Vagina (tissue), 2 donors: Measurements from ENCODE around the gene ZNF37A. TPM values are rescaled to one million over a fixed set of nuclear protein-coding genes. Genes with fewer than 3 reads are reported as not detected.
"Not testable (repeated sequence)": the region's sequence is repeated elsewhere in the genome, so short reads cannot be mapped to it uniquely, and the experiment has no call there.

Source experiments
- DNase-seq, 2 donors: peaks; one replicate each; pipeline ENCODE4 v3.0.0-alpha.2; 2017; ENCODE audit errors: extremely low spot score in 2 of 2
- H3K27ac ChIP-seq: fragments of 200-600 bp; sonication (generic); one replicate; pipeline ENCODE4 v1.5.1; 2019
- H3K27me3 ChIP-seq: fragments of 200-600 bp; sonication (generic); one replicate; pipeline ENCODE4 v1.5.1; 2019
- H3K36me3 ChIP-seq, 2 donors: fragments of 200-600 bp; sonication (generic); one replicate each; pipeline ENCODE4 v1.5.1; 2017 to 2019
- H3K4me1 ChIP-seq: fragments of 200-600 bp; sonication (generic); one replicate; pipeline ENCODE4 v1.5.1; 2019
- H3K4me3 ChIP-seq, 2 donors: fragments of 200-600 bp; sonication (generic); 1 replicate in 1 of 2; 2 replicates in 1 of 2; pipeline ENCODE4 v1.5.1; 2016 to 2019
- H3K9me3 ChIP-seq: fragments of 200-600 bp; sonication (generic); one replicate; pipeline ENCODE4 v1.5.1; 2019
- CTCF ChIP-seq, 3 experiments: fragments of 450-650 bp in 2 of 3; fragments of 200-600 bp in 1 of 3; sonication (generic) in 1 of 3; IDR thresholded peaks; one replicate each; pipeline ENCODE4 v1.5.1; 2017 to 2019; ENCODE audit warnings: antibody characterized with exemption in 3 of 3, mild to moderate bottlenecking in 2 of 3, moderate library complexity in 2 of 3
- POLR2A ChIP-seq, 2 donors: fragments of 450-650 bp; IDR thresholded peaks; one replicate each; pipeline ENCODE4 v1.6.1; 2017; ENCODE audit warnings: antibody characterized with exemption in 2 of 2, mild to moderate bottlenecking in 2 of 2, moderate library complexity in 2 of 2
- POLR2AphosphoS5 ChIP-seq, 2 donors: sonication (generic); formaldehyde crosslinking; IDR thresholded peaks; one replicate each; pipeline ENCODE4 v1.9.0; 2017; ENCODE audit warnings: antibody characterized with exemption in 2 of 2, mild to moderate bottlenecking in 2 of 2, low read depth in 1 of 2; ENCODE audit not compliant: insufficient read depth in 1 of 2
- intact Hi-C: fragments of 100-400 bp; cut with DNase I; formaldehyde crosslinking; loops from one replicate; pipeline ENCODE4 v1.15.1; 2023
- total RNA-seq: library from RNA; depleted of rRNA; stranded (reverse); fragments of >200 nt; gene quantifications from one replicate; pipeline ENCODE4 v1.2.3, GENCODE V29; 2016

ZNF37A gene
- total RNA-seq, 1 donor from 2014 or later, result 14.5 TPM

DNA sequence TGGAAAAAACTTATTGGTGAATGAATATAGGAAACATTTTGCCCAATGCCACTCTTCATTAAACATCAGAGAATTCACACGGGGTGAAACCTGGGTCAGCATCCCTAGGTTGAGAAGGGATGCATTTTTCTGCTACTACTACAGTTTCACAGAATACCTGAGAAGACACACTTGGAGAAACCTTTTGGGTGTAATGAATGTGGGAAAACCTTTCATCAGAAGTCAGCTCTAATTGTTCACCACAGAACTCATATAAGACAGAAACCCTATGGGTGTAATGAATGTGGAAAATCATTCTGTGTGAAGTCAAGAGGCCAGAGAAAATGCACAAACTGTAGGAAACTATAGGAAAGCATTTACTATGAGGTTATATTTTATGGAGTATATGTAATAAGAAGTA lies 24.9 kb downstream of the ZNF37A start:
- H3K4me1 ChIP-seq, result no peaks in the 10 kb centered on the region
- H3K9me3 ChIP-seq, result peaks cover 97% of the 10 kb centered on the region
- H3K36me3 ChIP-seq, result peaks cover 11 to 52% of the 10 kb centered on the region in 2 donors
- no peak overlapping the region for H3K4me3 ChIP-seq
- TF ChIP-seq POLR2AphosphoS5 (IDR thresholded peaks at IDR 0.05; ENCODE audit: insufficient read depth in 1 of 2, low read depth in 1 of 2) (no peak), POLR2A (IDR thresholded peaks at IDR 0.05) (no peak), CTCF (IDR thresholded peaks at IDR 0.05) (no peak)
- no peaks in the 10 kb centered on the region for H3K27me3 ChIP-seq
- intact Hi-C loops, result no loop called here
- DNase-seq, result no peak
- no peak overlapping the region for H3K27ac ChIP-seq

GRCh38 chr10:38127812-38128211 lies 33.7 kb downstream of the ZNF37A start:
- TF ChIP-seq POLR2A (IDR thresholded peaks at IDR 0.05) (no peak), POLR2AphosphoS5 (IDR thresholded peaks at IDR 0.05; ENCODE audit: insufficient read depth in 1 of 2, low read depth in 1 of 2) (no peak), CTCF (IDR thresholded peaks at IDR 0.05) (no peak)
- no peak overlapping the region for H3K4me3 ChIP-seq
- H3K4me1 ChIP-seq, result no peaks in the 10 kb centered on the region
- H3K27me3 ChIP-seq, result no peaks in the 10 kb centered on the region
- peaks cover 33% of the 10 kb centered on the region for H3K9me3 ChIP-seq
- no peak overlapping the region for H3K27ac ChIP-seq
- no peak for DNase-seq
- intact Hi-C loops, result no loop called here
- no peaks in the 10 kb centered on the region for H3K36me3 ChIP-seq

GRCh38 chr10:38143587-38143986 lies 49.5 kb downstream of the ZNF37A start:
- H3K4me1 ChIP-seq, result no peaks in the 10 kb centered on the region

DNA sequence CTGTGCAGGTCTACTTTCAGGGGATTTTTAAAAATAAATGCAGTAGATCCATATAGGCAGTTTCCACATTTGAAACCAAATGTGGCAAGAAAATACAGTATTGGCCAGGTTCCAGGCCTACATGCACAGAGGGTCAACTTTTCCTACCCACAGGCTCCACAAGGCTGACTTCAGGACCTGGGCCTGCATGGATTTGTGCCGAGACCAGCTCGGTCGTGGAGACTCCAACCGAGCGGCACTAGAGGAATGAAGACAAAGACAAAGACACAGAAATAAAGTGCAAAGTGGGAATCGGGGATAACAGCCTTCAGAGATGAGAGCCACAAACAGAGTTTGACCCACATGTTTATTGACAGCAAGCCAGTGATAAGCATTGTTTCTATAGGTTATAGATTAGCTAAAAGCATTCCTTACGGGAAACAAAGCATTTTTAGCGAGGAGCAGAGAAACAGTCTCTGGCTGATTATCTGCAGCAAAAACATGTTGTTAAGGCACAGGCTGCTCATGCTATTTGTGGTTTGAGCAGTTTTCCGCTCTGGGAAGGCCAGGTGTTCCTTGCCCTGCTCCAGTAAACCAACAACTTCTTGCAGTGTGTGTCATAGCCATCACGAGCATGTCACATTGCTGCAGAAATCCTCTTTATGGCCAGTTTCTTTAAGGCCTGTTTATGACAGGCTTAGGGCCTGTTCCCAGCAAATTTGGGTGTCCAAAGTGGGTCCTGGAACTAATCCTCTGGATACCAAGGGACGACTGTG lies 52.6 kb downstream of the ZNF37A start:
- Histone ChIP-seq H3K27ac (no peak overlapping the region), H3K27me3 (no peaks in the 10 kb centered on the region), H3K9me3 (no peaks in the 10 kb centered on the region), H3K36me3 (no peaks in the 10 kb centered on the region), H3K4me1 (no peaks in the 10 kb centered on the region), H3K4me3 (no peak overlapping the region)
- DNase-seq, result no peak
- intact Hi-C loops, result no loop called here
- TF ChIP-seq POLR2AphosphoS5 (IDR thresholded peaks at IDR 0.05; ENCODE audit: insufficient read depth in 1 of 2, low read depth in 1 of 2) (no peak), POLR2A (IDR thresholded peaks at IDR 0.05) (no peak), CTCF (IDR thresholded peaks at IDR 0.05) (no peak)

More at GRCh38 chr10:38143587-38143986, 49.5 kb downstream of the ZNF37A start:
- TF ChIP-seq POLR2AphosphoS5 (IDR thresholded peaks at IDR 0.05; ENCODE audit: insufficient read depth in 1 of 2, low read depth in 1 of 2) (no peak), CTCF (IDR thresholded peaks at IDR 0.05) (no peak), POLR2A (IDR thresholded peaks at IDR 0.05) (no peak)
- Histone ChIP-seq H3K4me3 (no peak overlapping the region), H3K27me3 (no peaks in the 10 kb centered on the region), H3K36me3 (no peaks in the 10 kb centered on the region), H3K9me3 (no peaks in the 10 kb centered on the region), H3K27ac (no peak overlapping the region)
- DNase-seq, result no peak
- intact Hi-C loops, result no loop called here

- no peaks in the 10 kb centered on the region for H3K27me3 ChIP-seq
- H3K4me3 ChIP-seq, result no peak overlapping the region
- H3K9me3 ChIP-seq, result no peaks in the 10 kb centered on the region
- no peak overlapping the region for H3K27ac ChIP-seq
- H3K4me1 ChIP-seq, result no peaks in the 10 kb centered on the region
- no peaks in the 10 kb centered on the region for H3K36me3 ChIP-seq
- TF ChIP-seq POLR2A (IDR thresholded peaks at IDR 0.05) (no peak), CTCF (IDR thresholded peaks at IDR 0.05) (no peak), POLR2AphosphoS5 (IDR thresholded peaks at IDR 0.05; ENCODE audit: insufficient read depth in 1 of 2, low read depth in 1 of 2) (no peak)
- intact Hi-C loops, result no loop called here
- DNase-seq, result no peak
Observed at GRCh38 chr10:38147686-38148085, 53.5 kb downstream of the ZNF37A start.

DNA sequence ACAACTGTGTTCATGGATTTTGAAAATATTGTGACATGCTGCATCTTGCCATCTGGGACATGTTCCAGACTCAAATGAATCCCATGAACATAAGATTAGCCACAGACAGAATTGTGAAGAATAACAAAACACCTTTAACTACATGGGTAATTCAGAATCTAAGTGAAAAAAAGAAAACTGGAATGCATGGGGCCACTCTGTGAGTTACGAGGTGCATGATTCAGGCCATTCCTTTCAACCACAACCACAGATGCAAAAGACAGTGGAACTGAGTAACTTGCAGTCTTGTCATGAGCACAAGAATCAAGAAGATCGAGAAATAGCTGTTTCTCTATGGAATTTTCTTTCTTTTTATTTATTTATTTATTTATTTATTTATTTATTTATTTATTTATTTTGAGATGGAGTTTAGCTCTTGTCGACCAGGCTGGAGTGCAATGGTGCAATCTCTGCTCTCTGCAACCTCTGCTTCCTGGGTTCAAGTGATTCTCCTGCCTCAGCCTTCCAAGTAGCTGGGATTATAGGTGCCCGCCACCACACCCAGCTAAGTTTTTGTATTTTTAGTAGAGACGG lies 56.8 kb downstream of the ZNF37A start:
- H3K36me3 ChIP-seq, H3K4me3 ChIP-seq, DNase-seq, H3K27ac ChIP-seq, H3K9me3 ChIP-seq, H3K27me3 ChIP-seq, intact Hi-C loops, H3K4me1 ChIP-seq: not testable (repeated sequence)
